COR-L47 (cell line): ENCODE results near the gene JAK3.

Source experiments
- DNase-seq: peaks from one replicate; lab custom pipeline; 2025; lab: John Stamatoyannopoulos, UW

JAK3 gene

DNA sequence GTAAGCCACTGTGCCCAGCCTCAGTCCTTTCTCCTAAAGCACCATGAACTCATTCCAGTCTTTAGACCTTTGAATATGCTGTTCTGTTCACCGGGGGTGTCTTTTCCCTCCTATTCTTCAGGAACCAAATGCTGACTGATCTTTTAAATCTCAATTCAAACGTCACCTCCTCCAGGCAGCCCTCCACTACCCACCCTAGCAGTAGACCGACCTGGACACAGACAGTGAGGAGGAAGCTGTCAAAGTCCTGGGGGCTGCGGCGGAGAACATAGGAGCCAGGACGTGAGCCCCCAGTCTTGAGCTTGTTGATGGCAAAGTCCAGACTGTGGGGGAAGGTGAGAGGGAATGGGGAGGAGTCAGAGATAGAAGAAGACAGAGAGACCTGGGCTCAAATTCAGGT lies 7.8 kb downstream of the JAK3 start:
- no peak for DNase-seq

DNA sequence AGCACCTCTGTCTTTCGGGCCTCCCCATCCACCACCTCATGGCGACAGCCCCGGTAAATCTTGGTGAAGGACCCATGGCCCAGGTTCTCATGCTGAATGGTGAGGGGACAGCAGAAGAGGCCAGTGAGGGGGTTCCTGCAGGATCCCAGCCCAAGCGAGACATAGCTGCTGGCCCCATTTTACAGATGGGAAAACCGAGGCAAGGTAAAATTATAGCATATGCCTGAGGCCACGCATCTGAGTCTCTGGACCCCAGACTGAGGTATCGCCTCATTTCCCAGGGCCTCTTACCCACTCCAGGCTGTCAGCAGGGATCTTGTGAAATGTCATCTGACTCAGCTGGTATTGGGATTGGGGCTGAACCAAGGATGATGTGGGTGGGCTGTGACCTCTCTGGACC lies 9.8 kb downstream of the JAK3 start:
- no peak for DNase-seq

DNA sequence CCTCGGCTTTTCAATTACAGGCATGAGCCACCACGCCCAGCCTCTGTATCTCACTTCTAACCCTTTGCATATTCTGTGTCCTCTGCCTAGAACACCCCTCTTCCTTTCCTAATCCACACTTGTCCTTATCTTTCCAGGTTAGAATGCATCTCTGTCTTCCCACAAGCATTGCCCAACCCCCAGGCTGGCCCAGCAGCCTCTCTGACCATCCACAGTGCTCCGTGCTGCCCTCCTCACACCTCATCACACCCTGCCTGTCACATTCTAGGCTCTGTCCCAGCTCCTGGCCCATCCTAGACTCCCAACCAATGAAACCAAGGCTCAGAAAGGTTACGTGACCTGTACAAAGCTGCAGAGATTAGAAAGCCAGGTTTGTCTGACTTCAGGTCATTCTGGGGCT lies 11.3 kb downstream of the JAK3 start:
- no peak for DNase-seq

DNA sequence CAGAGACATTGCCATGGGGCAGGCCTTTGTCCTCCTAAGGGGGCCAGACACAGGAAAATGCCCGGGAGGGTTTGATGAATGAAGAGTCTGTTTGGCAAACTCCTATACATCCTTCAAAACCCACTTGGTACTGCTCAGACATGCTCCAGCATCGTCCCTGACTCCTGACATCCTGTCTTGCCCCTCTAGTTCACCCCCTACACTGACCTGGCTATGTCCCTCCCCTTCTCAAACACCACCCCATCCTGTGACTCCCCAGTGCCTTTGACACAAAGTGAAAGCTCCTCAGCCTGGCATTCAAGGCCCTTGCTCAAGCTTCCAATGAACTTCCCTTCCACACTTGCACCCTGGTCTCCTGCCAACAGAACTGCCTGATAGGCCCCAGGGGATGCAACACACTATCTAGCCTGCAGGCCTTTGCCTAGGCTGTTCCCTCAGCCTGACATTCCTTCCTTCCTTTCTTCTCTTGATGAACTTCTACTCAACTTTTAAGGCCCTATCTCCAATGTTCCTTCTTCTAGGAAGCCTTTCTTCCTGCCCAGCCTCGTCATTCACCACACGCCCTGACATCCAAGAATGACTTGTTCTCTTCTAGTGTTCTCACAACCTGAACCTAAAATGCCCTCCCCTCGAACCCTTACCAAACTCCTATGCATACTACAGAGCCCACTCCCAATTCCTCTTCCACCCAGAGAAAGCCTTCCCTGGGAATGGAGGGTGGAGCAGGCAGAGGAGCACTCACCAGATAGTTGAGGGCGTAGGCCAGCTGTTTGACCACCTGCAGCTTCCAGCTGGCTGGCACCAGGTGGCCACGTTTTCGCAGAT lies 12.4 kb downstream of the JAK3 start:
- DNase-seq, result no peak

DNA sequence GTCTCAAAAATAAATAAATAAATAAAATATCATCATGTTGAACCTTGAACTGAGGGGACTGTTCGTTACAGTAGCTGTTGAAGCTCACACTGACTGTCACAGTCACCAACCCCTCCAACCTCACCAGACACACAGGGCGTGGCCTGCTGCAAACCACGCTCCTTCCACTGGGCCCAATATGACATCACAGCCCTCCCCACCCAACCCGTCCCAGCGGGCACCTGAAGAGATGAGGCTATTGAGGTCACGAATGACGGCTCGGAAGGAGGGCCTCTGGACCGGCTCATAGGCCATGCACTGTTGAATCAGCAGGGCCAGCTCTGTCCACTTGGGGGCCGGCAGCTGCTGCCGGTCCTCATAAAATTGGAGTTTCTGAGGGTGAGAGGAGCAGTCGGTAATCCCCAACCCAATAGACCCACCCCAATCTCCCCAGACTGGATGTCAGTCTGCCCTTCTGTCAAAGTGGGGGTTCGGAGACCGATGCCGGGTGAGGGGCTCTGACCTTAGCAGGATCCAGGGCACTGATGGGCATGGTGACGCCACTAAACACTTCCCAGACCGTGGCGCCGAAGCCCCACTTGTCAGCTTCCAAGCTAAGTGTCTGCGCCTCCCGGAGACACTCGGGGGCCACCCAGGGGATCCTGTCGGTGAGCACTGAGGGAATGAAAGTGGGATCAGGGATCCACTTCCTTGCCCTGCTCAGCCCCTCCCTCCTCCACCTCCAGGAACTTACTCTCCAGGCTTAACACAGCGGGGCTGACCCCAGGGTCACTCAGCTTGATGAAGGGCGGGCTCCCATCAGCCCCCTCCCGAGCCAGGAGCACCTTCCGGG lies 13.2 kb downstream of the JAK3 start:
- DNase-seq, result no peak

DNA sequence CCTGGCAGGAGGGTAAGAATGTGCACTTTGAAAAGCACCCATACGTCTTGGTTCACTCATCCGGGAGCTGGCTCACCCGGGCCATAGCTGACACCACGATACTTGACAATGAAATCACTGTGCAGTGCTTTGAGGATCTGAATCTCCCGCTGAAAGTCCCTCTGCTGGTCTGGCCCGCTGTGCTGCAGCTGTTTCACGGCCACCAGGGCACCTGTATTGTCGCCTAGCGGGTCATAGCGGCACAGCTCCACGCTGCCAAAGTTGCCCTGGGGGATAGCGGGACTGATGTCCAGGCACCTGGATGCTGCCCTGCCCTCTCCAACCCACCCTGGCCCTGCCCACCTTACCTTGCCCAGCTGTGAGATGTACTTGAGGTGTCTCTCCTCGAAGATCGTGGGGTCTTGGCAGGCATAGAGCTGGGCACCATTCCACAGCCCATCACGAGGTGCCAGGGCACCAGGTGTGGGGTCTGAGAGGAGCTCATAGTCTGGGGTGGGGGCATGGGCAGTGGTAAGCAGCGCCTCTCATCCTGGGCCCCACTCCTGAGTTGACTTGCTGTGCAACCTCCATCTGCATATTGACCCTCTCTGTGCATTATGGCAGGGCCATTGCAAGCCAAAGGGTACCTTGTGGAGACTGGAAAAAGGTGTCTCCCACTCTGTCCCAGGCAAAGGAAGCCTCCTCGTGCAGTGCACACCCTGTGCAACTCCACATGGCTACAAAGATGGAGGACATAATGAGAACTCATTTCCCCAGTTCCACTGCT lies 15.2 kb downstream of the JAK3 start:
- DNase-seq, result no peak

DNA sequence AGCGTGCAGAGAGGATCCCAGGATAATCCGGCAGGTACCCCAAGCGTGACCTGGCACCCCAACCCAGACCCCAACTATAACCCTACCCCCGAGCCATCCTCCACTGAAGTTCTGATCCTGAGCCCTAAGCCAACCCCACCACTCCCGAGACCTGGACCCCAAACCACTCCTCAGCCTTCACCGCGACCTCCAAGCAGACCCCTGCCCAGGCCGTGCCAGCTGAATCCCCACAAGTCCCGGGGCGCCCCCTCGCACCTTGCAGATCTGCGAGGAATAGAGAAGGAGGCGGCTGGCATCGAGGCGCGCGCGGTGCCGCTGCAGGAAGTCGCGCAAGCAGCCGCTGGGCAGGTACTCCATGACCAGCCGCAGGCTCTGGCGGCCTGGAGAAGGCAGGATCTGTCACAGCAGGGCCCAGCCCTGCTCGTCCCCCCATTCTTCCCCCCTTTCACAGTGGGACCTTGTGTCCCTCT lies 16.3 kb downstream of the JAK3 start:
- DNase-seq, result no peak

DNA sequence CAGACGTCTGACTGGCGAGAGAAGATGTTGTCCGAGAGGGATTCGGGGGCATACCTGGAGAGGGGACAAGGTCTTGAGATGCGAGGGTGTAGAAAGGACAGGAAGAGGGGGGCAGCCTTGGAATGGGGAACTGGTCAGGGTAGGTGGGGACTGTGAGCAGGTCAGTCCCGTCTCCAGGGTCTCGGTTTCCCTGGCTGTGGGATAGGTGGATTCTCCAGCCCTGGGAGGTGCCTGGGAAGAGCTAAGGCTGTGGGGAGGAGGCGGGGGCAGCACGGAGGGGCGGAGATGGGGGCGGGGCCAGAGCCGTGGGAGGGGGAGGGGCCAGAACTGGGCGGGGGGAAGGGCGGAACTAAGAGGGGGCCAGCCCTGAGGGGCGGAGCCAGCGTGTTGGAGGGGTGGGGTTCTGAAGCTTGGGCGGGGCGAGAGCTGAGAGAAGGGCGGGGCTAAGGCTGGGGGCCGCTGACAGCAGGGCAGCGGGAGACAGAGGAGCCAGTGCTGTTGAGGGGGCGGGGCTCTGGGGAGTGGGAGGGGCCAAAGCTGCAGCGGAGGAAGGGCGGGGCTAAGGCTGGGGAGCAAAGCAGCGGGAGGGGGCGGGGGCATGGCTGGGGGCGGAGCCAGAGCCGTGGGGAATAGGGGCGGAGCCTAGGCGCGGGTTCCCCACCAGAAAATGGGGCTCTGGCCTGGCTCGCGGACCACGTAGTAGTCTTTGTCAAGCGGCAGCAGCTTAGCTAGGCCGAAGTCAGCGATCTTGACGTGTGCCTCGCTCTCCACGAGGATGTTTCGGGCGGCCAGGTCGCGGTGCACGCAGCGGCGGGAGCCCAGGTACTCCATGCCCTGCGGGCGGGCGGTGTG lies 17.0 kb downstream of the JAK3 start:
- DNase-seq, result no peak

DNA sequence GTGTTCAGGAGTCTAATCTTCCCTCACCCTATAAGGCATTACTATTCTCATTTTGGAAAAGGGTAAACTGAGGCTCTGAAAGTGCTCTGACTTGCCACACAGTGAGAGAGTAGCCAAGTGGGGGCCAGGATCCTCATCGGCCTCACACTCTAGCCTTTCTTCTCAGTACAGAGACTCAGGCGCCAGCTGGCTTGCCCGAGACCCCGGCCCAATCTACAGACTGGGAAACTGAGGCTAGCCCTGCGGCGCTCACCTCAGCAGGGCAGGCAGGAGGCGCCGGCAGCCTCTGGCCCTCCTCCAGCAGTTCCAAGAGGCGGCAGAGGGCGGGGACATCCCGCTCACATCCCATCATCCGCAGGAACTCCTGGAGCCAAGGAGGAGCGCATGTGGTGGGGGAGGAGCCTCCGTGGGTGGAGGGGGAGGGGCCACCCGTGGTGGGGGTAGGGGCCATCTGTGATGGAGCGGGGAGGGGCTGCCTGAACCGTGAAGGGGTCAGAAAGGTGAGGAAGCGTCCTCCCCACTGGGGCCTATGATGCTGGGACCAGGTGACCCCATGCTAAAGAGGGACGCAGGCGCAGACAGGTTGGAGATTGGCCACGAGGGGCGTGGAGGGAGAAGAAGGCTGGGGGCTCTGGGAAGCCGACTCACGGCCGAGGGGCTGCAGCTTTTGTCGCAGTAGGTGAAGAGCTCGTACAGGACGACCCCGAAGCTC lies 17.8 kb downstream of the JAK3 start:
- DNase-seq, result no peak

DNA sequence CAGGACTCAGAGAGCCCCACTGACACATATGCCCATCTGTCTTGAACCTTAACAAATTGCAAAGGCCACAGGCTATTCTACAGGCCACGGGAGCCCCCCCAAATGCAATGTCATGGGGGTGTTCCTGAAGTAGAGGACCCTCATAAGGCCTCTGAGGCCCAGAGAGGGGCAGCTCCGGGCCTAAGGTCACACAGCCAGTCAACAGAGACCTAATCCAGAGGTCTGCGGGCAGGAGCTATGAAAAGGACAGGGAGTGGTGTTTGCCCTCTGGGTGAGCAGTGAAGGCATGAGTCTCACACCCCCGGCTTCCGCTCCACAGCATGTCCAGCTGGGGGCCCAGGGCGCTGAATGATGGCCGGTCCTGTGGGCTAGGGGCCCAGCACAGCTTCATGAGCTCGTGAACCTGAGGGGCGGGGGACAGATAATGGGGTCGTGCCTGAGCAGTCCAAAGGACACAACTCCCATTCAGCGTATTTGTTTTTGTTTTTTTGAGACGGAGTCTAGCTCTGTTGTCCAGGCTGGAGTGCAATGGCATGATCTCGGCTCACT lies 21.2 kb downstream of the JAK3 start:
- DNase-seq, result no peak

DNA sequence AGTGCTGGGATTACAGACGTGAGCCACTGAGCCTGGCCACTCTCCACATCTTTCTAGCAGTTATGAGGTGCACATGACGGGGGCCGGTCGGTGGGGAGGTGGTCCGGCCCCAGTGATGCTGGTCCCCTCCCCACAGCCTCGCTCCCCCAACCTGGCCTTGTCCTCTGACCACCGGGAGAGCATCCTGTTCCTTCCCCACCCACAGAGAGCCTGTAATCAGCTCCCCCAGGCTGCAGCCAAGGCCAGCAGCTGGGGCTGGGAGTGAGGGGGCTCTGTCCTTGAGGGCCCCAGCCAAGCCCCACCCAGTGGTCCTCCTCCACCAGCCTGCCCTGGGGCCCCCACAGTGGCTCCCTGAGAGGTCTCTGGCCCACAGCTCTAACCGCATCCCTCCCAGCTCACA lies 23.4 kb downstream of the JAK3 start:
- DNase-seq, result no peak

DNA sequence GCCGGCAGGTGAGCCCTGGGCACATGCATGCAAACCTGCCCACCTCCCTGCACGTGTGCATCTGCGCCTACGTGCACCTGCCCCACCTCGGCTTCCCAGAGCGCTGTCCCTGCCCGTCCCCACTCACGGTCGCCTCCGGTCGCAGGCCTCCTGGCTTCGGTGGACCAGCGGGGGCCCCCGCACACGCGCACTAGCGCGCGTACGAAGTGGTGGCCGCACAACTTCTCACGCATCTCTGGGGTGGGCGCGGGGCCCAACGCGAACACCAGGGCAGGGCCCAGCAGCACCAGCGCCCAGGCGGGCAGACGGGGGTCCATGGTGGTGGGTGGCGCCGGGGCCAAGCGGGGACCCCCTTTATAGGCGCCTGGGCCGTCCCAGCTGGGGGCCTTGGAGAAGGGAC lies 26.6 kb downstream of the JAK3 start, which contains the start of gene INSL3:
TSS of gene INSL3 (minus strand) at position 330 of the 400 bp plus-strand sequence. CDS start at position 317, 13 bp downstream.
- no peak for DNase-seq

DNA sequence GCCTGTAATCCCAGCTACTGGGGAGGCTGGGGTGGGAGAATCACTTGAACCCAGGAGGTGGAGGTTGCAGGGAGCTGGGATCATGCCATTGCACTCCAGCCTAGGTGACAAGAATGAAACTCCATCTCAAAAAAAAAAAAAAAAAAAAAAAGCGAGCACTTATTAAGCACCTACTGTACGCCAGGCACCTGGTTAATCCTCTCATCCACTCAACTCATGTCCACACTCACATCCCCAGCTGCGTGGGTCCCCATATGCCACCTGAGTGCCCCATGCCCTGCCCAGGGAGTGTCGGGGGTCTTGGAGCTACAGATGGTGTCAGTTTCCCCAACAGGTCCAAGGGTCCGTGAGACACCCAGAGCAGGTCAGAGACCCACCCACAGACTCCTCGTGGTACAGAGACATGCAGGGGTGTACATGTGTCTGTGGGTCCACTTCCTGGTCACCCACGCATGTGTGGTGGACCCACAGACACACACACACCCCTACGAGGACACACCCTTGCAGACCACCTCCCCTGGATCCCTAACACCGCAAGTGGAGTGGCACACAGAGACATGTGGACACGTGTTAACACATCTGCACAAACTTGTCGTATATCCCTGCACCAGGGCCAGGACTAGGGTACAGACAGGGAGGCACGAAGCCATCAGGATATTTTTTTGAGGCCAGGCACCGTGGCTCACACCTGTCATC lies 30.0 kb downstream of the JAK3 start:
- no peak for DNase-seq

DNA sequence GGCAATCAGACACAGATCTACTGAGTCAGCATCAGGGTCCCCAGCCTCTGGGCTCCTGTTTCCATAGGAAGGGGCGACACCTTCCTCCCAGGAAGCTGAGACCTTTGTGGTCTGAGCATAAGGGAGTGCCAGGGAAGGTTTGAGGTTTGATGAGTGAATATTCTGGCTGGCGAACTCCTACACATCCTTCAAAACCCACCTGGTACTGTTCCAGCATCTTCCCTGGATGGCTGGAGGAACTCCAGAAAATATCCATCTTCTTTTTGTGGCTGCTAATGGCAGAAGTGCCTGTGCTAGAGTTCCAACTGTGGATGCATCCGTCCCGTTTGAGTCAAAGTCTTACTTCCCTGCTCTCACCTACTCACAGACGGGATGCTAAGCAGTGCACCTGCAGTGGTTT lies 35.7 kb downstream of the JAK3 start:
- DNase-seq, result no peak

DNA sequence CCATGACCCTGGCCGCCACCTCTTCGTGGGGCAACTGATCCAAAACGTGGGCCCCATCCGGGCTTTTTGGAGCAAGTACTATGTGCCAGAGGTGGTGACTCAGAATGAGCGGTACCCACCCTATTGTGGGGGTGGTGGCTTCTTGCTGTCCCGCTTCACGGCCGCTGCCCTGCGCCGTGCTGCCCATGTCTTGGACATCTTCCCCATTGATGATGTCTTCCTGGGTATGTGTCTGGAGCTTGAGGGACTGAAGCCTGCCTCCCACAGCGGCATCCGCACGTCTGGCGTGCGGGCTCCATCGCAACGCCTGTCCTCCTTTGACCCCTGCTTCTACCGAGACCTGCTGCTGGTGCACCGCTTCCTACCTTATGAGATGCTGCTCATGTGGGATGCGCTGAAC lies 36.1 kb downstream of the JAK3 start:
- no peak for DNase-seq

DNA sequence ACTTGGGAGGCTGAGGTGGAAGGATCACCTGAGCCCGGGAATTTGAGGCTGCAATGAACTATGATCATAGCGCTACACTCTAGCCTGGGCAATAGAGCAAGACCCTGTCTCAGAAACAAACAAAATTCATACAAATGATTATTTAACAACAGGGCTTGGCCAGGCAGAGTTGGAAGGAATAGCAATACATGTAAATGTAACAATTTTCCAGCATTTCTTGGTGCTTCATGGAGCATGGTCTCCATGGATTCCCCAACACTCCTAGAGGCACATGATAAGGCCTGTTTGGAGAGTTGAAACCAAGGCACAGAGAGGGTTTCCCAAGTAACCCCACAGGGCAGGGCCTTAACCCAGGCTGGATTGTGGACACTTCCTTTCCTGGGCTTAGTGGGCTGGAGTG lies 36.7 kb downstream of the JAK3 start:
- DNase-seq, result no peak

DNA sequence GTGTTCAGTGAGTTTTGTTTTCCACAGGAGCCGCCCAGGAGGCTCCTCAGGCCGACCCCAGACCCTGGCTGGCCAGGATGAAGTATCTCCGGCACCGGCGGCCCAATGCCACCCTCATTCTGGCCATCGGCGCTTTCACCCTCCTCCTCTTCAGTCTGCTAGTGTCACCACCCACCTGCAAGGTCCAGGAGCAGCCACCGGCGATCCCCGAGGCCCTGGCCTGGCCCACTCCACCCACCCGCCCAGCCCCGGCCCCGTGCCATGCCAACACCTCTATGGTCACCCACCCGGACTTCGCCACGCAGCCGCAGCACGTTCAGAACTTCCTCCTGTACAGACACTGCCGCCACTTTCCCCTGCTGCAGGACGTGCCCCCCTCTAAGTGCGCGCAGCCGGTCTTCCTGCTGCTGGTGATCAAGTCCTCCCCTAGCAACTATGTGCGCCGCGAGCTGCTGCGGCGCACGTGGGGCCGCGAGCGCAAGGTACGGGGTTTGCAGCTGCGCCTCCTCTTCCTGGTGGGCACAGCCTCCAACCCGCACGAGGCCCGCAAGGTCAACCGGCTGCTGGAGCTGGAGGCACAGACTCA lies 40.0 kb downstream of the JAK3 start:
- no peak for DNase-seq

DNA sequence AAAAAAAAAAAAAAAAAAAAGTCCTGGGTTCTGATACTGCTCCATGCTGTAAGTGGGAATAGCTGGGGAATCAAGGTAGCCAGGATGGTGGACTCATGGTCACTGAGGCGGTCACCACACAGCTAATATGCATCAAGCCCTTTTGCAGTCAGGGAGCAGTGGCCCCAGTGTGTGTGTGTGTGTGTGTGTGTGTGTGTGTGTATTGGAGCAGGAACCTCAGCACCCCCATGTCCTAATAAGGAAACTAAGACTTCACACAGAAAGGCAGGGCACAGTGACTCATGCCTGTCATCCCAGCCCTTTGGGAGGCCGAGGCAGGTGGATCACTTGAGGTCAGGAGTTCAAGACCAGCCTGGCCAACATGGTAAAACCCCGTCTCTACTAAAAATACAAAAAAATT lies 40.8 kb downstream of the JAK3 start:
- DNase-seq, result no peak

DNA sequence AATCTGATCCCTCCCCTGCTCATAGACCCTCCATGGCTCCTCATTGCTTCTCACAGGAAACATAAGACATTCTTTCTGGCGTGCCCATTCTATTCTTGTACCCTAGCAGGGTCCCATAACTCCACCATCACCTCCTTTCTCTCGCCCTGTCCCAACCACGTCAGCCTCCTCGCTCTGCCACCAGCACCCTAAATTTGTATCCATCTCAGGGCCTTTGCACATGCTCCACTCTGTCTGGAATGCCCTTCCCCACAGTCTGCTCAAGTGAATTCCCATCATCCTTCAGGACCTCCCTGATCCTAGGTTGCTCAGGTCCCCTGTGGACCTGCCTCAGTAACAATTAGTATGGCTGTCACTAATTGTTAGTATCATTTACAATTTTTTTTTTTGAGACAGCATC lies 42.4 kb downstream of the JAK3 start:
- DNase-seq, result no peak
